A673 (cell line): ENCODE measurements around the gene INPP5A. TPM values are rescaled to one million over a fixed set of nuclear protein-coding genes. Genes with fewer than 3 reads are reported as not detected.

Experiments
- BruUV-seq: library from RNA; stranded (reverse); fragments of 400-500 nt; replicated peaks from 2 replicates; lab custom pipeline; 2021; lab: Mats Ljungman, UMichigan
- CTCF ChIA-PET: fragments of 300-600 bp; sonication (Branson Sonifier 250); formaldehyde crosslinking; loops from one replicate; lab custom pipeline; 2022; ENCODE audit warnings: antibody characterized with exemption; lab: Charles Lee
- POLR2A ChIA-PET: fragments of 300-600 bp; sonication (Branson Sonifier 250); formaldehyde crosslinking; loops from one replicate; lab custom pipeline; 2022; ENCODE audit warnings: antibody characterized with exemption; ENCODE audit not compliant: low non-redundant PET; lab: Charles Lee
- DNase-seq: peaks from one replicate; pipeline ENCODE4 v3.0.0-alpha.2; 2015; ENCODE audit warnings: low spot score
- H3K27ac ChIP-seq: fragments of 200-600 bp; sonication (generic); 2 replicates; pipeline ENCODE4 v1.5.1; 2016; ENCODE audit warnings: mixed run types, low read depth, mild to moderate bottlenecking, mixed read lengths, antibody characterized with exemption, low read length; ENCODE audit not compliant: poor library complexity, severe bottlenecking
- H3K27me3 ChIP-seq: fragments of 200-600 bp; sonication (generic); replicated peaks from 2 replicates; pipeline ENCODE4 v1.6.1; 2017; ENCODE audit warnings: mixed run types, low read depth, mild to moderate bottlenecking, mixed read lengths, antibody characterized with exemption, low read length; ENCODE audit not compliant: insufficient read depth, poor library complexity
- H3K36me3 ChIP-seq: fragments of 200-600 bp; sonication (generic); 2 replicates; pipeline ENCODE4 v1.6.1; 2016; ENCODE audit warnings: mixed run types, mild to moderate bottlenecking, mixed read lengths, antibody characterized with exemption, low read length; ENCODE audit not compliant: insufficient read depth, poor library complexity, severe bottlenecking
- H3K4me1 ChIP-seq: fragments of 200-600 bp; sonication (generic); 2 replicates; pipeline ENCODE4 v1.6.1; 2017; ENCODE audit warnings: mixed run types, mild to moderate bottlenecking, mixed read lengths, antibody characterized with exemption, low read length; ENCODE audit not compliant: insufficient read depth, poor library complexity, severe bottlenecking
- H3K4me3 ChIP-seq: fragments of 200-600 bp; sonication (generic); 2 replicates; pipeline ENCODE4 v1.5.1; 2016; ENCODE audit warnings: low read depth, mixed run types, mild to moderate bottlenecking, mixed read lengths, low read length; ENCODE audit not compliant: poor library complexity, severe bottlenecking
- H3K9me3 ChIP-seq: fragments of 200-600 bp; sonication (generic); 2 replicates; pipeline ENCODE4 v1.6.1; 2016; ENCODE audit warnings: mixed run types, low read depth, mild to moderate bottlenecking, mixed read lengths, antibody characterized with exemption, low read length; ENCODE audit not compliant: poor library complexity, severe bottlenecking
- CTCF ChIP-seq: fragments of 300-800, 200-600 bp; sonication (generic); conservative IDR thresholded peaks from 2 replicates; pipeline ENCODE4 v1.5.1; 2017; ENCODE audit warnings: low read depth, mild to moderate bottlenecking, antibody characterized with exemption, low read length, moderate library complexity, mixed read lengths
- EZH2 ChIP-seq: fragments of 200-600 bp; sonication (generic); IDR thresholded peaks from 2 replicates; pipeline ENCODE4 v1.6.1; 2017; ENCODE audit warnings: borderline replicate concordance, low read depth, mild to moderate bottlenecking, mixed read lengths, antibody characterized with exemption, low read length; ENCODE audit not compliant: poor library complexity, severe bottlenecking
- intact Hi-C: fragments of 100-400 bp; cut with micrococcal nuclease; formaldehyde crosslinking; loops from one replicate; pipeline ENCODE4 v1.10.0; 2022; ENCODE audit not compliant: unreplicated experiment
- total RNA-seq: library from RNA; stranded (reverse); gene quantifications from 2 replicates; pipeline ENCODE4 v1.2.3, GENCODE V29; 2021

Gene INPP5A
- total RNA-seq, 1 experiment from 2014 or later: 21.8 TPM

GRCh38 chr10:132514821-132515520 lies 22.6 kb upstream of the INPP5A start:
- H3K9me3 ChIP-seq: no peaks in the 10 kb centered on the region
- intact Hi-C loops: no loop called here
- DNase-seq: no peak
- no peaks in the 10 kb centered on the region for H3K27me3 ChIP-seq
- H3K27ac ChIP-seq: no peak overlapping the region
- no TSS peak for BruUV-seq
- TF ChIP-seq CTCF (no peak), EZH2 (no peak)
- ChIA-PET POLR2A (no interaction called here), CTCF (no interaction called here)
- H3K4me3 ChIP-seq: no peak overlapping the region
- H3K4me1 ChIP-seq: peaks cover 10% of the 10 kb centered on the region
- no peaks in the 10 kb centered on the region for H3K36me3 ChIP-seq

GRCh38 chr10:132515811-132516726 lies 21.5 kb upstream of the INPP5A start:
- CTCF ChIA-PET: no interaction called here
- BruUV-seq: no TSS peak

More at GRCh38 chr10:132515811-132516726, 21.5 kb upstream of the INPP5A start:
- H3K36me3 ChIP-seq: no peaks in the 10 kb centered on the region
- peaks cover 10% of the 10 kb centered on the region for H3K4me1 ChIP-seq
- no peak for DNase-seq
- H3K9me3 ChIP-seq: no peaks in the 10 kb centered on the region
- H3K27ac ChIP-seq: no peak overlapping the region
- intact Hi-C loops: no loop called here
- POLR2A ChIA-PET: no interaction called here
- no peak overlapping the region for H3K4me3 ChIP-seq
- no peaks in the 10 kb centered on the region for H3K27me3 ChIP-seq
- TF ChIP-seq CTCF: no peak
- no peak for TF ChIP-seq EZH2
